GM11168 (cell line): ENCODE results near the gene SH2D3C.
"Not testable (repeated sequence)": the region's sequence is repeated elsewhere in the genome, so short reads cannot be mapped to it uniquely, and the experiment has no call there.

Experiments
- in situ Hi-C: fragments of 300-500 bp; cut with MboI; formaldehyde crosslinking; loops from one replicate; pipeline ENCODE4 v1.12.0; 2022; ENCODE audit warnings: low sequenced_read_pairs; ENCODE audit not compliant: unreplicated experiment

Gene SH2D3C

DNA sequence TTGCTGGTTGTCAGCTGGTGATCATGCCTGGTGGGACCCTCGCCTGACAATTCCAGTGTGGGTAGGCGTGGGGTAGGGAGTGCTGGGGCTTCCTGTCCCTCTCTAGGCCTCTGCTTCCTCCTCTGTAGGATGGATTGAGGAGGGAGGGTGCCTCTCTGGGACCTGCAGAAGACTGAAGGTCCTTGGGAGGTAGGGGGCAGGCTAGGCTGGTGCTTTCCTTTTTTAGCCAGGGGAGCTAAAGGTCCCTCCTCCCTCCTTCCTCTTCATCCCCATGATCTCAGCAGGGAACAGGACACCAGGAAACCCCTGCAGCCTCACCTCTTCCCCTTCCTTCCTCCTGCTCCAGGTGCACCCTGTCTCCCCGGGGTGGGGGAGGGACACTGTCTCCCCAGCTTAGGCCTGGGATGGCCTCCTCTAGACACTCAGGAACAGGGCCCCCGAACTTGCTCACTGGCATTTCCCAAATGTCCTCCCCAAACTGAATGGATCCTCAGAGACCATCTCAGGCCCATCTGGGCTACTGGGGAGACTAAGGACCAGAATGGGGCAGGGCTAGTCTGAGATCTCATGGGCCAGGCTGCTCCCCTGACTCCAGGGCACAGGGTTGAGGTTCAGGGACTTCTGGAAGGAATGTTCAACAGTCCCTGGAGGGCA lies 8.4 kb downstream of the SH2D3C start:
- in situ Hi-C loops, result no loop called here

DNA sequence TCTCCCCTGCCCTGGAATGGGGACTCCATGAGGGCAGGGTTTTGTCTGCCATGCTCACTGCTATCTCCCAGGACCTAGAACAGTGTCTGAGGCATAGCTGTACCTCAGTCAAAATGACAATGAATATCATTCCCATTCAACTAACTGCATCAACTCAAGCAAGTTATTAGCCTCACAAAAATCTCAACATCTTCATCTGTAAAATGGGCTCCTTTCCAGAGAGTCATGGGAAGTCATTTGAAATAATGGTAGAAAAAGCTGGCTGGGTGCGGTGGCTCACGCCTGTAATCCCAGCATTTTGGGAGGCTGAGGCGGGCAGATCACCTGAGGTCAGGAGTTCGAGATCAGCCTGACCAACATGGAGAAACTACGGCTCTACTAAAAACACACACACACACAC lies 9.4 kb downstream of the SH2D3C start:
- in situ Hi-C loops, result no loop called here

DNA sequence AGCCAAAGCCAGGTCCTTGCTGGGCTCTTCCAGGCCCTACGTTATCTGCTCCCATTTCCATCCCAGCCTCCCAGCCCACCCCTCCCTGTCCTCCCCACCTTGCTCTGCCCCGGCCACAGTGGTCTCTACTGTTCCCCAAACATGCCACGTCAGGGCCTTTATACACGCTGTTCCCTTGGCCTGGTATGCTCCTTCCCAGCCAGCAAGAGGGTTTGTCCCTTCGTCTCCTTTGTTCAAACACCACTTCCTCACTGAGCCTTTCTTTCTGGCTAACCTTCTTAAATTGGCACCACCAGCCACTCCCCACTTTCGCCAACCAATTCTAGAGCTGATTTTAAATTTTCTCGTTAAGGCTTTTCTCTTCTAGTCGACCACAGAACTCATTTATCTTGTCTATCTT lies 9.8 kb downstream of the SH2D3C start:
- in situ Hi-C loops, result no loop called here

DNA sequence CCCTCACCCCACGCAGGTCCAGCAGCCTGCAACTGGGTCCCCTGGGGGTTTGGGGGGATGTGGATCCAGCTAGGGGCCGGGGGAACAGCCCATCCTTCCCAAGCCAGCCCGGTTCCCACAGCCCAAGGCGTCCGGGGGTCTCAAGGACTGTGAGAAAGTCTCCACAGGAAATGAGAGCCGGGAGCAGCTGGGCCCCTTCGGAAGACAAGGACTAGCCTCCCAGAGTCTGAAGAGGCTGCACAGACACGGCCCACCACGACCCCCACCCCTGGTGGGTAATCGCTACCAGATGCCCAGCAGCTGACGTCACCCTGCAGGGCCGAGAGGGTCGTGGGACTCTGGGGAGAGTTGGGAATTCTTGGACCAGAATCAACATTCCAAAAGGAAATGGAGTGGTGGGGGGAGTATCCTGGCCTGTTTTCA lies 10.5 kb downstream of the SH2D3C start:
- in situ Hi-C loops, result no loop called here

DNA sequence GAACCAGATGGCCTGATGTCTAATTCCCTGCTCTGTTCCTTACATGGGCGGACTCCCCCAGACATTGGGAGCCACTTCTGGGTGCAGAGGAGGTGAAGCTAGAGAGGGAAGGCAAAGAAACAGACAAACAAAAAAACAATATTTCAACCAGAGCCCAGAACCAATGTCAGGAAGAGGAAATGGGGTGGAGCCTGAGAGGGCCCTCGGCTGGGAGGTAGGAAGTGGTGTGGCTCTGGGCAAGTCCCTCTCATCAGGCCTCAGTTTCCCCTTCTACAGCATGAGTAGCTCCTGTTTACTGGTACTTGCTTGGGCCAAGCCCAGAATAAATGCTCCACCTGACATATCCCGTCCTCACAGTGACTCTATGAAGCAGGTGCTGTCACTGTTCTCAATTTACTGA lies 11.1 kb downstream of the SH2D3C start:
- in situ Hi-C loops, result no loop called here

DNA sequence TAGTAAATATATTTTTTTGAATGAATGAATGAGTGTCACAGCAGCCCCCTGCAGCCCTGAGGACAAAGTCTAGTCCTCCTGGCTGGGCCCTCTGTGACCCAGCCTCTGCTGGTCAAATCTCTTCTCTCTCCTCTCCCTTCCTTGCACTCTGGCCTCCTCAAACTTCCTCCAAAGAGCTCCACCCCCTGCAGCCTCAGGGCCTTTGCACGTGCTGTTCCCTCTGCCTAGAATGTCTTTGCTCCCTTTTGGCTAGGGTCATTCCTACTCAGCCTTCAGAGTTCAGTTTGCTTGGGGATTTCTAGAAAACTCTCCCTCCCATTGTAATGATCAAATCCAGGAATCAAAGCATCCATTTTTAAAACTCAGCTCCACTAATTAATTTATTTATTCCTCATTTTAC lies 13.0 kb downstream of the SH2D3C start:
- in situ Hi-C loops, result no loop called here

DNA sequence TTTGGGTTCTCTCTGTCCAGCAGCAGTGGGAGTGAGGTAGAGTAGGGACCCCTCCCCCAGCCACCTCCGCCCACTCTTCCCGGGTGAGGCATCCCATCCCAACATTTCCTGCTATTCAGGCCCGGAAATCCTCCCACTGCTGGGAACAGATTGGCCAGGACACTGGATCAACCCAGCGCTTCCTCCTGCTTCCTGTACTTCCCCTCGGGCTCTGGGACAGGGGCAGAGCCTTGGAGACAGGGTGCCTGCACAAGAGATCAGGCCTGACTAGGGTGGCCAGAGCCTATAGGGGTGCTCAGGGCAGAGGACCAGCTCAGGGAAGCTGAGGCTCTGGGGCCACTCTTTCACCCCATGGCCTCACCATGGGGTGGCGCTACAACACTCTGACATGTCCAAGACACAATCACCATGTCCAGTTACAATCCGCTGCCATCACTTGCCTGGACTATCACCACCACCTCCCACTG lies 14.5 kb downstream of the SH2D3C start:
- in situ Hi-C loops, result no loop called here

DNA sequence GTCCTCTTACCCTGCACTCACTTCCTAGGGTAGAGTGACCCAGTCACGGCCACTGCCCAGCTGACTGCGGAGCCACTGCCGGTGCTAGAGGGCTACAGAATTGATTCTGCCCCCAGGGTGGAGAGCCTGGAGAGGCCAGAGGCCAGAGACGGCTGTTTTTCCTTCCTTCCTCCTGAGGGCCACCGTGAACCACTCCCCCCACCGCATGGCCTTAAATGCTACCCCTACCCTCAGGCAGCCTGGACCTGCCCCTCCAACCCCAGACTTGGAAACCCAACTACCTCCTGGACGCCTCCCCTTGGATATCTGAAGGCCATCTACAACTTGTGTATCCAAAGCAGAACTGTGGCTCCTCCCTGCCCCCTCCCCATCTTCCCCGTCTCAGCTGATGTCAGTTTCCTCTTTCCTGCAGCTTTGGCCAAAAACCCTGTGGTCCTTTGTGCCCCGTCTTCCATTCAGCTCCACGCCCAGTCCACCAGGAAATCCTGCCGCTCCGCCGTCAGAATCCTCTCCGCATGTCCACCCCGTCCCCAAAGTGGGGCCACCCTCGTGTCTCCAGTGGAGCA lies 16.3 kb downstream of the SH2D3C start:
- in situ Hi-C loops, result no loop called here

DNA sequence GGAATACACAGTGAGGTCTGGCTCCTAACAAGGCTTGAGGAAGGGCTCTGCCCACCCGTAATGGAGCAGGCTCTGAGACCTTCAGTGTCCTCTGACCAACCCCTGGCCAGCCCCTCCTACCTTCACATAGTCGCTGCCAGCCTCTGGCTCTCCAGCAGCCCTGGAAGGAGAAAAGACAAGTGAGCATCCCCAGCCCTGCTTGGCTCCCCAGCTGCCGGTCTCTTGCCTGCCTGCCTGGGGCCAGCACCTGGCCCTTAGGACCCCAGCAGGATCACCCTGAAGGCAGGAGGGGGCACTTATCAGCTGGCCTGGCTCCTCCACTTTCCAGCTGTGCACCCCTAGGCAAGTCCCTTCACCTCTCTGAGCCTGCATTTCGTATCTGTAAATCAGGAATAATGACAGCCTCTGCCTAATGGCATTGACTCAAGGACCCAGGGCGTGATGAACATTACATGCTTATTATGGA lies 16.9 kb downstream of the SH2D3C start:
- in situ Hi-C loops, result no loop called here

DNA sequence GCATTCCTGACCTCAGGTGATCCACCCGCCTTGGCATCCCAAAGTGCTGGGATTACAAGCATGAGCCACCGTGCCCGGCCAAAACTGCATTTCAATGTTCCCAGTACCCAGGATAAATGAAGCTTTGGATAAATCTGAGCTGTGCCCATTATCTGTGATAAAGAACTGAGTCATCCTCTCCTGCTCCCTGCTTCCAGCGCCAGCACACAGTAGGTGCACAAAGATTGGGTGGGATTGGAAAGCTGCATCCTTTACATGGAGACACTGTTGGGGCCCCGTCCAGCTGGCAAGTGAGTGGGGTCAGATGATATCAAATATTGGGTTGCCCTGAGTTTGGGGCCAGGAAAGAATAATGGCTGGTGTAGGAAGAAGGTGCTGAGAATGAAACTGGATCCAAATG lies 17.4 kb downstream of the SH2D3C start:
- in situ Hi-C loops, result no loop called here

DNA sequence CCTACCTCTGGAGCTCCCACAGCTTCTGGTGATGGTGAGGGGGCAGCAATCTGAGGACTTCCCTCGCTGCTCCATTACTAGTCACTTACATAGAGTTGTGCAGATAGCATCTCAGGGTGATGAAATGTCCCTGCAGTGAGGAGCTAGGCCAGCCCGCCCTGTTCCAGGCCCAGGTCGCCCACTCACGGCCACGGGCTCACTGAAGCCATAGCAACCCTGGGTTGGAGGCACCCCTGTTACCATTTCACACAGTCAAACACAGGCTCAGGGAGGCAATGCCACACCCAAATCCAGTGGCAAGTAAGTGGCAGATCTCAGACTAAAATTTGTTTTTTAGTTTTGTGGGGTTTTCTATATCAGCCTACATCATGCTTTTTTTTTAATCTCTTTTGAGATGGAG lies 19.6 kb downstream of the SH2D3C start:
- in situ Hi-C loops, result no loop called here

DNA sequence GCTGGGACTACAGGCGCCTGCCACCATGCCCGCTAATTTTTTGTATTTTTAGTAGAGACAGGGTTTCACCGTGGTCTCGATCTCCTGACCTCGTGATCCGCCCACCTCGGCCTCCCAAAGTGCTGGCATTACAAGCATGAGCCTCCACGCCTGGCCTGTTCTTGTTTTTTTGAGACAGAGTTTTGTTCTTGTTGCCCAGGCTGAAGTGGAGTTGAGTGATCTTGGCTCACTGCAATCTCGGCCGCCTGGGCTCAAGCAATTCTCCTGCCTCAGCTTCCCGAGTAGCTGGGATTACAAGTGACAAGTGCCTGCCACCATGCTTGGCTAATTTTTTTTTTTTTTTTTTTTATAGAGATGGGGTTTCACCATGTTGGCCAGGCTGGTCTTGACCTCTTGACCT lies 21.7 kb downstream of the SH2D3C start:
- in situ Hi-C loops, result not testable (repeated sequence)

DNA sequence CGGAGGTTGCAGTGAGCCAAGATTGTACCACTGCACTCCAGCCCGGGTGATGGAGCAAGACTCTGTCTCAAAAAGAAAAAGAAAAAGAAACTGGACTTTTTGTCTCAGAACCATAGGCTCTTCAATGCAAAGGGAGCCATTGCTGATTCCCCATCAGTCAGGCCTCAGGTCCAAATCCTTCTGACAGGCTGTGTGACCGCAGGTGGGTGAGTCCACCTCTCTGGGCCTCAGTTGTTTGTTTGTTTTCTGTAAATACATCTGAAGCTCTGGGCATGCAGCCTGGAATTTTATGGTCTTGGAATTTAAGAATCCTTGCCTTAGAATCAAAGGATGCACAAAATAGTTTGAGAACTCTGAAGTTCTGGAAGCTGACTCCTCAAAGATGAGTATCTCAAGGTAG lies 22.2 kb downstream of the SH2D3C start:
- in situ Hi-C loops, result no loop called here

DNA sequence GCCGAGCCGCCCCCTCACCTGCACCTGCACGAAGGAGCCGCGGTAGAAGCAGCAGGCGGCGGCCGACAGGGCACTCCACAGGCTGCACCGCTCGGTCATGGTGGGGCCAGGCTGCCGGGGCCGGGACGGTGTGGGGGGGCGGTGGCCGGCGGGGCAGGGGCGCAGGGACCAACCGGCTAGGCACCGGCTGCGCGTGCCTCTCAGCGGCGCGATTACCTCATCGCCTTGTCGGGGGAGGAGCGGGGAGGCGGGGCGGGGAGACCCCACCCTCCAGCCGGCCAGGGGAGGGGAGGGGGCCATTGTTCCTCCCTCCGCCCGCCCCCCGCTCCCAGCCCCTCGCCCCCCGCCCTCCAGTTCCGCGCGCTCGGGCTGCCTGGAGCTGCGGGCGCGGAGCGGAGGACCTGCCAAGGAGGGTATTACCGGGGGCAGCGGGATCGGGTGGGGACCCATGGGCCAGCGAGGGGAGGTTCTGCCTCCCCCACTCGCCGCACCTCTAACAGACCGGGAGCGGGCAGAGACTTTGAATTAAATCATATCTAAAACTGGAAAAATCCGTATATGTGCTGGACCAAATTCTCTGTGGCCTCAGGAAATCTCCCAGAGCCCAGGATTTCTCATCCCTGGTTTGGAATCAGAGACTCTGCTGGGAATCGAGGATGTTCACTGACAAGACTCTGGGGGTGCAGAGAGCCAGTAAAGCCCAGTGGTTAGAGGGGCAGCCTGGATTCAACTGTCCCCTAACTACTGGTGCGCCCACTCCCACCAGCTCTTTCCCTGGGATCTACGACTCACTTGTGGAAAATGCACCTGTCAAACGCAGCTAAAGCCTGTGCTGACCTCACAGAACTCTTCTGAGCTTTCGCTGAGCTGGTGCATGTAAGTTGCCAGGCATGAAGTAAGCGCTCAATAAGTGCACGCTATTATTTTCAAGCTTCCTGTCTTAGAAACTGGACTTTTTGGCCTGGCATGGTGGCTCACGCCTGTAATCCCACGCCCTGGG lies 23.1 kb downstream of the SH2D3C start:
- in situ Hi-C loops, result no loop called here

DNA sequence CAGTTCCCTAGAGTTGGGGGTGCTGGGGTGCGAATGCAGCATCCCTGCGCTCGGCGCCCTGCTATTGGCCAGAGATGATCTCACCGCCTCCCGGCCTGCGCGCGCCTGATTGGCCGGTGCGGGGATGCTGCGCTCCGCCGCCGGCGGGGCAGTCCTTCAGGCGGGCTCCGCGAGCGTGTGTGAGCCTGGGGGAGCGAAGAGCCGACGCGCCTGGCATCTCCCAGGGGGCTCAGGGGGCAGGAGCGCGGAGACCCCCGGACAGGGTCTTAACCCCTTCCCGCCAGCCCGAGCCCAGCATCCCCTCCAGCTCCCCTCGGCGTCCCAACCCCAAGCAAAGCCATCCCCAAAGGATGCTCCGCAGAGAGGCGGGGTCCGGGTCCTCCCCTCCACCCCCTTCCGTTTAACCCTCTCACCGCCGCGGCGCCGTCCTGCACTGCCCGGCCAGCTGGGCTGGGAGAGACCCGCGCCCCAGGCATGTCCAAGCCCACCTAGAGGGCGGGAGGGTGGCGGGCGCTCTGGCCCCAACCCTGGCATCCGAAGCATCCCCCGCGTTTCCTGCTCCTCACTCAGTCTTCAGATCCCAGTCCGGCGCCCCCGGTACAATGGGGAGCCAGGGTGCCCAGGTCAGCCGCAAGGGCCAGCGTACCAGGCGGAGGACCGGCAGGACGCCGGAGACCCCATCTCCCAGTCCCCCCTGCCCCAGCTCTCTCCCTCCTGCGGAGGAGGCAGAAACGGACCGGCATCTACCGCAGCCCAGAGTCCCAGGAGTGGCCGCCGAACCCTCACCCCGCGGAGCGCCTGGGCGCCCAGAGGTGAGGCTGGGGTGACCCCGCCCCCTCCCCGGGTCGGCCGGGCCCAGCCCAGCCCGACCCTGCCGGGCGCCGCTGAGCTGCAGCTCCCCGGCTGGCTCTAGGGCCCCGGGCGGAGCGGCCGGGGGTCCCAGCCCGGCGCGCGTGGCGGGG lies 24.1 kb downstream of the SH2D3C start:
- in situ Hi-C loops, result no loop called here

DNA sequence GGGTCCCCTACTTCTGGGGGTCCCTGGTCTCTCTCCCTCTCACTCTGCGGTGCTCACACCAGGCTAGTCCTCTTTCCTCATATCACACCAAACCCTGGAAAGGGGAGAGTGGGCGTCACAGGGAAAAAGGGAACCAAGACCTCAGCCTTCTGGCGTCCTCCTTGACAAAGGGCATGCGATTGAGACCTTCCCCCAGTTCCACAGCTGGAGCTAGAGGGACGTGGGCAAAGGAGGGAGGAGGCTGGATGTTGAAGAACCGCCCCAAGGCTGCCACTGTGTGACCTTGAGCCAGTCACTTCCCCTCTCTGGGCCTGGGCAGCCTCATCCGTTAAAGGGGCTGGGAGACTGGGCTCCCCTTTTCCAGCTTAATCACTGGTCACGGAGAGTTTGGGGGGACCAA lies 24.8 kb downstream of the SH2D3C start:
- in situ Hi-C loops, result no loop called here

DNA sequence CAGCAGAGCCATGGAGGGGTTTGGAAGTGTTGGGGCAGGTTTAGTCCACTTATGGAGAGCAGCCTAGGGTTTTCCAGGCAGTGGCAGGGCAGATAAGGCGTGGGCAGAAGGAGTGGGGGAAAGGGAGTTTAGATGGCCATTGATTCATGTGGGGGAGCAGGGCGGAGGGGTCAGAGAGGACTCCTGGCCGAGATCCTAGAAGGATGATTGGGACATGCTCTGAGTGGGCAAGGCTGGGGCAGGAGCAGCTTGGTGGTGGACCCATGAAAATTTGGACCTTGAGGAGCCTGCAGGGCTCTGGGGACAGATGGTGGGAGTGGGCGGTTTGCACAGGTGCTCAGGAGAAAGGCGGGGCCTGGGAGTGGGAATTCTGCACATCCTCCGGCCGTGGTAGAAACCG lies 25.3 kb downstream of the SH2D3C start:
- in situ Hi-C loops, result no loop called here

DNA sequence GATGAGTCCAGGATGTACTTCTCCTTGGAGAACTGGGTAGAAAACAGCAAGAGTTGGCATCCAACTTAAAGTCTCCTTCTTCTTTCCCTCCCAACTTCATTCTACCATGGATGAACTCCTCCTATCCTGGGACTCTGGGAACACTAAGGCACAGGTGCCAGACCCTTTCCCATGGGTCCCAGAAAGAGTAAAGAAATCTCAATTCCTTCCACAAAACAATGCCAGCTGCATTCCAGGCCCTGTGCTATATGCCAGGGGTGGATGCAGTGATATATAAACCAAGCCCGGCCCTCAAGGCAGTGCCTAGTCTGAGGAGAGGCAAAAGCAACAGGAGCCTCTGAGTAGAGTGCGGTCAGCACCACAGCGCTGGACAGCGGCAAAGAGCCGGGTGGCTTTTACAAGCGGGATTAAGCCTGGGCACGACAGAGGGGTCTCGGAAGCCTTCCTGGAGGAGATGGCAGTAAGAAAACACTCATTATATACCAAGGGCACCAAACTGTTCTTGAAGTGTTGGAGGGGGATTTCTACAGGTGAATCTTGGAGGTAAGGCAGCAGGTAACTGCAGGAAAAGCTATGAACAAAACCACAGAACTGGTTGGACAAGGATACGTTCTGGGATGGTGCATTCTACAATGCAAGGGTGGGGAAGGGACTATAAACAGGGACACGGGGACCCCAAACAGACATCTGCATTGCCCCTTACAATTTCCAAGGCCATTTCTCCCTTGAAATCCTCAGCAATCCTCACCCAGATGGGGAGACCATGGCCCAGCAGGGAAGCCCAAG lies 27.0 kb downstream of the SH2D3C start:
- in situ Hi-C loops, result no loop called here

DNA sequence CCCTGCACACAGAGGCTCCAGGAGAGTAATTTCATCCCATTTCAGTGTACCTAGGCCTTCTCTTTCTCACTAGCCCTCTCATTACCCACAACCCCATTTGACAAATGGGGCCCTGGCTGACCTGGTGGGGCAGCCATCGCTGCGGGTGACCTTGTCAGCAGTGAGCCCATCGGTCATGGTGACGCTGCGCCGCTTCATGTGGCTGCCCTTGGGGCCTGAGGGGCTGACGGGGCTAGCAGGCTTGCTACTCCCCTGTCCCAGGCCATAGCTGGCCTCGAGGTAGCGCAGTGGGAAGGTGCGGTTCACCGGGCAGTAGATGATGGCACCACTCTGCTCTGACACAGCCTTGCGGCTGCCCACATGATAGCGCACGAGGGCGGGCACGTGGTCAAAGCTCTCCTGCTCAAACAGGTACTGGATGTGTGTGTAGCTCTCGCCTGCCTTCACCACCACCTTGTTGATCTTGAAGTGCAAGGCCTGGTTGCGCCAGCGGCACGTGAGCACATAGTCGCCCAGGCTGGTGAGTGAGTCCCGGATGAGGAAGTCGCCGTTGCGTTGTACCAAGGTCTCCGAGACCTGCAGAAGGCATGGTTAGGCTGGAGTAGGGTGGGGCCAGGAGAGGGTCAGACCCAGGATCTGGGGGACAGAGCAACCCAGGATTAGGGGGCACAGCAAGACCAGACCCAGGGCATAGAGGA lies 29.2 kb downstream of the SH2D3C start:
- in situ Hi-C loops, result no loop called here
